ES-I3 (cell line): Measurements from ENCODE around the gene BUD13.

Experiments
- H3K36me3 ChIP-seq: 2 replicates; pipeline ENCODE4 v1.6.1; 2013; ENCODE audit warnings: mild to moderate bottlenecking, low read length, control low read depth, moderate library complexity; ENCODE audit not compliant: insufficient read depth
- H3K4me1 ChIP-seq: 2 replicates; pipeline ENCODE4 v1.6.1; 2013; ENCODE audit warnings: mild to moderate bottlenecking, control low read depth, low read length; ENCODE audit not compliant: insufficient read depth
- H3K9ac ChIP-seq: 2 replicates; pipeline ENCODE4 v1.6.1; 2013; ENCODE audit warnings: low read depth, mild to moderate bottlenecking, low read length, moderate library complexity
- H3K9me3 ChIP-seq: 2 replicates; pipeline ENCODE4 v1.6.1; 2013; ENCODE audit warnings: mild to moderate bottlenecking, low read length, moderate library complexity; ENCODE audit not compliant: control insufficient read depth, insufficient read depth

Gene BUD13

DNA sequence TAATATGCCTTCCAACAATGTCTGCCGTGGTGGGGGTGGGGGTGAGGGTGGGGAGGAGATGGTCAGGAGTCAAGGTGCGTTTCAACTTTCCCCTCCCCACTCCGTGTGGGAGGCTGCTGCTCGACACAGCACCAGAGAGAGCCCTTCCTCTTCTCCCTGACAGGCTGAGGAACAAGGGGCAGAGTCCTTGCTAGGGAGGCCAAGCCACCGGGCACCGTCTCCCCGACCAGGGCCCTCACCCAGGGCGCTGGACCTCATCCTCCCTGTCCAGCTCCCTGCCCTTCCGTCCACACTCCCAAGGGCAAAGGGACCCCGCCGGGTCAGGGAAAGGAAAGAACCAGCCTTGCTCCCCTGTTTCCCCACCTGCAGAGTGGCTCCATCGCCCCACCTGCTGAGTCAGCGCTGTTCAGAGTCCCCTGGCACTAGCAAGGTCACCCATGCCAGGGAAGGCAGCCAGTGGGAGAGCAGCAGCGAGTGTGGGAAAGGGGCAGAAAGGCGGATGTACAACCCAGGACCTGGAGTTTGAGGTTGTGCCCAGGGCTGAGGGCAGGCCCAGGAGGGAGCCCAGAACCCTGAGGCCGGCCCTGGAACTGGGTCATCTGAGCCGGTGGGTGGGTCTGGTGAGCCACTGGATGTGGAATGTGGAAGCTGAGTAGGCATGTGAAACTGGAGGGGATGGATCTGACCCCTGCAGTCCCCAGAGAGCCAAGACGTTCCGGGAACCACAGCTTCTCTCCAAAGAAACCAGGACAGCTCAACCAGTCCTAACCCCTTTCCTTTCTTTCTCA, 47.2 kb downstream of the BUD13 start:
- Histone ChIP-seq H3K9me3 (no peaks in the 10 kb centered on the region), H3K9ac (no peak overlapping the region), H3K4me1 (peaks cover 8% of the 10 kb centered on the region), H3K36me3 (no peaks in the 10 kb centered on the region)

DNA sequence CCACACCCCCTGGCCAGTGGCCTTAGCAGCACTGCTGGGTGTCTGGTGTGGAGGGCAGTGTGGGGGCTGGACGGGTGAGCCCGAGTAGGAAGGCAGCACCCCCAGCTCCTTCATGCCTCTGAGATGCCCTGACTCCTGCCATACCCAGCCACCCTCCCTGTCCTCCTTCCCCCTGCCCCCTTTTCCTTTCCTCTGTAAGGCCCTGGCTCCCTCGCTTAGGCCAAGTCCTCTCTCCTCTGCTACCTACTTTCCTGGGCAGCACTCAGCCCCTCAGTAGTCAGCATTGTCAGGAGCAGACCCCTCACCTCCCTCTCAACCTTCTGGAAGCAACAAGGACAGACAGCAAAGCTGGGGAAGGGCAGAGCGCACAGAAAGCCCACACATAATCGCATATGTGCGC, 48.0 kb downstream of the BUD13 start:
- H3K9ac ChIP-seq: no peak overlapping the region
- peaks cover 8% of the 10 kb centered on the region for H3K4me1 ChIP-seq
- H3K36me3 ChIP-seq: no peaks in the 10 kb centered on the region
- H3K9me3 ChIP-seq: no peaks in the 10 kb centered on the region

DNA sequence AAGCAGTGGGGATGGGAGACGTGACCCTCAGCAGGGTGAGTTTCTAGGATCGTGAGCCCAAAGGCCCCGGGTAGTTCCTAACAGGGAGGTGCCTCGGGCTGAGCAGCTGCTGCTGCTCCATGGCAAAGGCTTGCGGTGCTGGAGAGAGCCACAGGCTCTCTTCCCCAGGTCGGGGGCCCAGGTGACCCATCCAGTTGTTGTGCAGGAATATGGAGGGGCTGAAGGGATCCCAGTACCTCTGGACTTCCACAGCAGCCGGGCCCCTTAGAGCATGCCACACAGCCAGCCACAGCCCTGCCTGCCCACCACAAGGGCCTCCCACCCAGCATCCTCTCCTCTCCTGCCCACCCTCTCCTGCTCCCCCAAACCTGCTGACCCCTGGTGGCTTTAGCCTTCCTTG, 49.3 kb downstream of the BUD13 start:
- Histone ChIP-seq H3K4me1 (peaks cover 14% of the 10 kb centered on the region), H3K36me3 (no peaks in the 10 kb centered on the region), H3K9me3 (no peaks in the 10 kb centered on the region), H3K9ac (no peak overlapping the region)

DNA sequence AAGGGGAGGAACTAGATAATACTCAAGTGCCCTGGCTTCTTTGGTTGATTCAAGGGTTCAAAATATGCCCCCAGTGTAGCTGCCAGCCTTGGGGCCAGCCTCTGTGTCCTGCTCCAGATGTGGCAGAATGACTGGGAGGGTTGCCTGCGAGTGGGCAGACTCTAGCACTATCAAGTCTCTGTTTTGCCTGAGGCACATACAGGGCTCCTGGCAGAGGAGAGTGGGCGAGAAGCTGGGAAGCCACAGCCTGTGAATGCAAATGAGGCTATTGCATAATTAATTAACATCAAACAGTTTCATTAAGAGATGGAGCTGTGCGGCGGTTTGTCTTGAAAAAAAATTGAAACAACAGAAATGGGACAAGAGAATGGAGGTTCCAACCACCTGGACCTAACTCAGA, 50.8 kb downstream of the BUD13 start:
- Histone ChIP-seq H3K9me3 (no peaks in the 10 kb centered on the region), H3K4me1 (peaks cover 14% of the 10 kb centered on the region), H3K9ac (no peak overlapping the region), H3K36me3 (no peaks in the 10 kb centered on the region)

DNA sequence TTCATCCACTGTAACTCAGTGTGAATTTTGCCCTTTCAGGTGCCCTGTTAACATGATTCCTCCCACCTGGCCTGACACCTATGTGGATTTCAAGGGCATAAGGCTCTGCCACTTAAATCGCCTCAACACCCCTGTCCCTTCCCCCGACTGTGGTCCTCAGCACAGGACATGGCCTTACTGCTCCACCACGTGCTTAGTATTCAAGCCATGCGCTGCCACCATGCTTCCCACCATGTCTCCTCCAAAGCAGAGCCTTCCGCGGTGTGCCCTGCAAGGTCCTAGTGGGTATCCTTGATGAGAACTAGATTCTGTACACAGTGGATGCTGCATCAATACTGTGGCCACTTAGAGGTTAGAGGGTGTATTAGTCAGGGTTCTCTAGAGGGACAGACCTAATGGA, 51.9 kb downstream of the BUD13 start:
- Histone ChIP-seq H3K4me1 (peaks cover 8% of the 10 kb centered on the region; the same call in 1 of the 2 replicates), H3K36me3 (no peaks in the 10 kb centered on the region), H3K9ac (no peak overlapping the region), H3K9me3 (no peaks in the 10 kb centered on the region)

DNA sequence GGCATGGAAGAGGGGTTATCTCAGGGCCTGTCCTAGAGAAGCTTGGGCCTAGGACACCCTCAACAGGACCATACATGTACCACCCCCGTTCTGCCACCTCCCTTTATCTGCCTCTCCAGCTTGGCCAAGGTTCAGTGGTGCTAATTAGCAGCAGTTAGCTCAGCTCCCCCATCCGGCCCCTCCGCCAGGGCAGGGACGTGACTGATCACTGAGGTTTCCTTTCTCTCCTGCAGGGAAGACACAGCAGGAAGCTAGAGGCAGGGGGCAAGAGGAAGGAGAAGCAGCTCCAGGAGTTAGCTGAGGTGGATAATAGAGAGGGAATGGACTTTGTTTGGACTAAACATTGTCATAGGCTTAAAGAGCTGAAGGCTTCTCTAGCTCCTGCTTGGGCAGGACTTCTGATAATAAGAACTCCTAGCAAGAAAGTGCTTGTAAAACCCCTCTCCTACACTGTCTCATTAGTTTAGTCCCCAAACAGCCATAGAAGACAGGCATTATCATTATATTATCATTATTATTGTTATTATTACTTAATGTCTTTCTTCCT, 53.8 kb downstream of the BUD13 start:
- no peaks in the 10 kb centered on the region for H3K9me3 ChIP-seq
- H3K36me3 ChIP-seq: no peaks in the 10 kb centered on the region
- peaks cover 13% of the 10 kb centered on the region; the same call in 1 of the 2 replicates for H3K4me1 ChIP-seq
- H3K9ac ChIP-seq: no peak overlapping the region

DNA sequence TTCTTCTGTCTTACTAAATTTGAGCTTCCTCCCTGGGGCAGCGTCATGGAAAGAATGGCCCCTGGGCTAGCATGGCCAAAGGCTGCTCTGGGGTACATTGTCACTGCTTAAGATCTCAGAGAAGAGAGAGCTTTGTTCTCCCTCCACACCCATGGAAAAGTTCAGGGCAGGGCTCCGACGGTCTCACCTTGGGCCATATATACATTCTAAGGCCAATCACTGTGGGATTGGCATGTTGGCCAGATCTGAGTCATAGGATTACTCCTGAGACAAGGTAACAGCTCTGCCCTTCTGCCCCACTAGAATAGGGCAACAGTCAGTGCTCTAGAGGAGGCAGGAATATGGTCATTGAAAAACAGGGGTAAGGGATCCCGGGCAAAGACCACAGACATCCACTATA, 56.2 kb downstream of the BUD13 start:
- H3K9me3 ChIP-seq: no peaks in the 10 kb centered on the region
- H3K9ac ChIP-seq: no peak overlapping the region
- H3K4me1 ChIP-seq: peaks cover 18% of the 10 kb centered on the region
- no peaks in the 10 kb centered on the region for H3K36me3 ChIP-seq

DNA sequence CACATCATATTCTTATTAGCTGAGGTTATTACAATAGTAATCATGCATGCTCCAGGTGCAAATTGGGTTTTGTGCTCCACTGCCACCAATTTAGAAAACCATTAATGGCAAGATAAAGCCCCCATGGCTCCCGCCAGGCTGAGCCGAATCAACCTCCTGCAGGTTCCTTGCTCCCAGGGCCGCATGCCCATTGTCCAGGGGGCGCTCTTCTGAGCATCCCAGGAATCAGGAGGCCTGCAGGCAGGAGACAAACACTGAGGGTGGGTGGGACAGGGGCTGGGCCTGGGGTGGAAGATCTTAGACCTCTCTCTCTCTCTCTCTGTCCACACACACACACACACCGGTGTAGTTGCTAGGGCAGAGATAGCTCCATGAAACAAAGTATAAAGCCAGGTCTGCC, 57.4 kb downstream of the BUD13 start:
- no peaks in the 10 kb centered on the region for H3K36me3 ChIP-seq
- no peaks in the 10 kb centered on the region for H3K9me3 ChIP-seq
- peaks cover 18% of the 10 kb centered on the region for H3K4me1 ChIP-seq
- H3K9ac ChIP-seq: no peak overlapping the region

DNA sequence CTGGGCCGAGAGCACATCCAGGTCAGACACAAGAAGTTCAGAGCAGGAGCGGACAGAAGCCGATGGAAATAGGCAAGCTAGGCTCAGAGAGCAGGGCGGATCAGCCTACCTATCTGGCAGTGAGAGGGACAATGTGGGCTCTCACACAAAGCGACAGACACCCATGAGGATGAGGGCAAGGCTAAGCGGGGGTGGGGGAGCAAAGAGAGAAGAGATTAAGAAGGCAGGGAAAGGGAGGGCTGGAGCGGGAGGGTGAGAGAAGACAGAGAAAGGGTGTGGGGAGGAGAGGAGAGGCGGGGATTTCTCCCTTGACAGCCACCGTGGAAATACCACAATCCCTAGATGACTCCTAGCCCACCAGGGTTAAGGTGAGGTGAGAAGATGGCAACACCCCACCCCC, 57.9 kb downstream of the BUD13 start:
- Histone ChIP-seq H3K36me3 (no peaks in the 10 kb centered on the region), H3K9ac (no peak overlapping the region), H3K9me3 (no peaks in the 10 kb centered on the region), H3K4me1 (peaks cover 18% of the 10 kb centered on the region)

DNA sequence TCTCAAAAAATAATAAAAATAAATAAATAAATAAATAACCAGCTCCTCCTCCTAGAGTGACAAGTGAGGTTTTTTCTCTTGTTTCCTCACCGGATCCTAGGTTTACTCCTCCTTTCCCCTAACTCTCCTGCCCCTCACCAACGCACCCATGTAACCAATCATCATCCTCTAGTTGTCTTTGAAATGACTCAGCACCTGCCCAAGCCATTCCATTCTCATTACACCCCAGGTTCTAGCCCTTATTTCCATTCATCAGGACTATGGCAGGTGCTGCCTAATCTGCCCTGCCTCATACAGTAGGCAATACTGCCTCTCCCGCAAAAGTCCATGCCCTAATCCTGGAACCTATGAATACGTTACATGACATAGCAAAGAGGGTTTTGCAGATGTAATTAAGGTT, 60.4 kb downstream of the BUD13 start:
- Histone ChIP-seq H3K9ac (no peak overlapping the region), H3K9me3 (no peaks in the 10 kb centered on the region)

DNA sequence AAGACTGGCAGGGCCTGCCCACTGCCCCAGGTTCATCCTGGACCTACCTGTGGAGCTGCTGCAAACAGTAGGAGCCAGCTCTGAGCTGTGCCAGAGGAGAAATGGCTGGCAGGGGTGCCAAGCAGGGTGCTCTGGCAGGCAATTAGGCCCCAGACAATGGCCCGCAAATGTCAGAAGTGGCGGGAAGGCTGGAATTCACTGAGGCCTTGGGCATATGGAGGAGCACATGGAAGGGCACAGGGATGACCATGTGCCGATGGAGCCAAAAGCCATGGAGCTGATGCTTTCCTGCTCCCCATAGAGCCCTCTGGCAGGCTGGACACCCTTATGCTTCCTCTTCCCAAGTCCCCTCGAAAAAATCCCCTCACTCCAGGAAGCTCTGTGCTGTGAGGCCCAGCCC, 62.0 kb downstream of the BUD13 start:
- peaks cover 12% of the 10 kb centered on the region for H3K4me1 ChIP-seq
- no peak overlapping the region for H3K9ac ChIP-seq
- no peaks in the 10 kb centered on the region for H3K9me3 ChIP-seq
- H3K36me3 ChIP-seq: no peaks in the 10 kb centered on the region

More for the DNA sequence above, 60.4 kb downstream of the BUD13 start:
- H3K4me1 ChIP-seq: peaks cover 12% of the 10 kb centered on the region
- no peaks in the 10 kb centered on the region for H3K36me3 ChIP-seq

DNA sequence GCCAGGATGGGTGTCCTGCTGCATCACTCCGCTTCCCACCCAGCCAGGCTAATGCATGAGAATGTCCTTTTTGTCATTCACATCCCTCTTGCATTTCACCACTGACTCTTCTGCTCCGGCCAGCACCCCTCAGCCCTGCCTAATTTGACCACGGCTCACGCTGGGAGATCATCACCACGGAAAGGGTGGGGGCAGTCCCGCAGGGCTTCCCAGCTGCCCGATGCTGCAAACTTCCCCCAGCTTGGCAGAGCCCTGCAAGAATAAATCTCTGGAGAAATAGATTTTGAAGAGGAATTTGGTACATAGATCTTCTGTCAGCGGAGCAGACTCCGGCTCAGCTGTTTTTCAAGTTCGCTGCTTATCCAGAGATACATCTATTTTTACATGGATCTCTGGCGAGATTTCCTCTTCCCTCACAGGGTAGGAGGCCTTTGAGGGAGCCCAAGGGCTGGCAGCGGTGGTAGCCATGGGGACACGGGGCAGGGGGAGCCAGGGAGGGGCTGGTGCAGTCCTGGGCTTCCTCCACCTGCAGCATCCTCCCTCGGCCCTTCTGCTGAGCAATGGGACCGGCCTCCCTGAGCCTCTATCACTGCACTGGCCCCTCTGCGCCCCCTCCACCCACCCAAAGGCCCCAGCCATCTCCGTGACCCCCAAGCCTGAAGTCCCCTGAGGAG, 62.6 kb downstream of the BUD13 start:
- Histone ChIP-seq H3K36me3 (no peaks in the 10 kb centered on the region), H3K4me1 (peaks cover 12% of the 10 kb centered on the region), H3K9me3 (no peaks in the 10 kb centered on the region), H3K9ac (no peak overlapping the region)

DNA sequence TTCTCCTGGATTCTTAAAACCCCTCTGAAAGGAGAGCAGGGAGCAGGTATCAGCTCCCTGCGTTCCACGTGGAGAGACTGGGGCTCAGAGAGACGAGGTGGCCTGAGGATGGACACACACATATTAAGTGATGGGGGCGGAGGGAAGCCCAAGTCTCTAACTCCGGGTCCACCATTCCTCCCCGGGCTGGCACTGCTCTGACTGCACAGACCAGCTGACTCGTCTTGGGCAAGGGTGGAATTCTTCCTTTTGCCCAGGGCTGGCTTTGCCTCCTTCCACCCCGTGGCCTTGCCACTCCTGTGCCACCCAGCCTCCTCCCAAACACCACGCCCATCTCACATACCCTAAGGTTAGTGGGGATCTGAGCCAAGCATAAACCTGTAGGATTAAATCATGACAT, 65.0 kb downstream of the BUD13 start:
- no peak overlapping the region for H3K9ac ChIP-seq
- H3K36me3 ChIP-seq: no peaks in the 10 kb centered on the region
- H3K4me1 ChIP-seq: peaks cover 8% of the 10 kb centered on the region
- no peaks in the 10 kb centered on the region for H3K9me3 ChIP-seq

DNA sequence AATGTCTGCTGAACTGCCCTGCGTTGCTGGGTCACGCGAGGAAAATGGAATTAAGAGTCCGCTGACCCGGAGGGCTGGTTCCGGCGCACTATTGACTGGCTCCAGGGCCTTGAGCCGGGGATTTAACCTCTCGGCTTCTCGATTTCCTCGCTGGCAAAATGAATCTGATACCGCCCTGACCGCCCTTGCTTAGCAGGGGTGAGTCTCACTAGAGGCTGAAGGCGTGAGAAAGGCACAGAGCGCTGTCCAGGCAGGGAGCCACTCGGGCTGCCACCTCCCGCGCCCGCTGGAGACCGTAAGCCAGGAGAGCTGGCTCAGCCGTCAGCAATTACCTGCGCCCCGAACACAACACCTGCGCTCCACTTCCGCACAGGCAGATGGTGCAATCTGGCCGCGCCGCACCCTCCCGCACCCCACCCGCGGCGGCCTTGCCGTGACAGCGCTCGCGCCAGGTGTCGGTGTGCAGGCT, 65.6 kb downstream of the BUD13 start:
- Histone ChIP-seq H3K36me3 (no peaks in the 10 kb centered on the region), H3K9me3 (no peaks in the 10 kb centered on the region), H3K9ac (no peak overlapping the region), H3K4me1 (peaks cover 6% of the 10 kb centered on the region)

DNA sequence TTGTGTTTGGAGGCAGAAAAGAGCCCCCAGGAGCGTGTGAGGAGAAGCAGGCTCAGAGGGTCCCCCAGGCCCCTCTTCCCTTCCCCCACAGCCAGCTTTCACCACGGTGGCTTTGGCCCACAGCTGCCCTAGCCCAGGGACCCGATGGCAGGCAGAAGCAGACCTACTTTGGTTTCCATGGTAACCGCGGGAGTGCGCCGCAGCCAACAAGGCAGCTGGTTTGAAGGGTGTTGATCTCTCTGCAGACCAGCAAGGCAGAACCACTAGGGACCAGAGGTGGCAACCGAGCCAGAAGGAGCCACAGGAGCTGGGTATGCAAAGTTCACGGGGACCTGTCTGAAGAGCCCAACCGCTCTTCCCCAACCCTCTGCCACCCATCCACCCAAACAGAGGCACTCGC, 69.4 kb downstream of the BUD13 start:
- Histone ChIP-seq H3K9ac (no peak overlapping the region), H3K4me1 (peaks cover 6% of the 10 kb centered on the region), H3K9me3 (no peaks in the 10 kb centered on the region), H3K36me3 (no peaks in the 10 kb centered on the region)
